Measurements from ENCODE around the gene SARM1. TPM values are rescaled to one million over a fixed set of nuclear protein-coding genes. Genes with fewer than 3 reads are reported as not detected.

SARM1 gene
- total RNA-seq, 6 donors from 2014 or later: 10.3 to 33.5 (median 13.9) TPM

DNA sequence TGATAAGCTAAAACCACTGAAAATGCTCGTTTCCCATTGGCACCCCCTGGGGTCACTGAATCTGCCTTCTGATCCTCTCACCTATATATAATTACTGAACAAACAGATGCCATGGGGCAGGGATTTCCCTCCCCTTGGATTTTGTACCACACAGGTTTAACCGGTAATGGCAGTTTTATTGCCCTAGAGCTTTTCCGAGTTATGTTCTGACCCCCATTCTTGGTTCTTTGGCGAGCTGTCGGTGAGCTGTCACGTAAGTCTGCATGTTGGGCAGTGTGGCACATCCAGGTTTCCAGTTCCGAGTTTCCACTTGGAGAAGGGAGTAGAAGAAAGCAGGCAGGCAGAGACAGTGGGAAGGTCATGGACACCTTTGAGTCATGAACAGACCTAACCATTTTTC, 45.4 kb upstream of the SARM1 start:
- Histone ChIP-seq H3K4me3 (no peak overlapping the region), H3K27ac (no peak overlapping the region), H3K9me3 (no peaks in the 10 kb centered on the region), H3K36me3 (peaks cover 12 to 43% (median 29%) of the 10 kb centered on the region in 4 donors), H3K27me3 (no peaks in the 10 kb centered on the region), H3K4me1 (peaks cover 0 to 15% (median 10%) of the 10 kb centered on the region in 4 donors)
- 81 to 84% methylated on average over 7 of the region's 7 CpGs for WGBS, 2 donors
- ATAC-seq (ENCODE audit: low FRiP score in 2 of 2): no peak
- DNase-seq: no peak
- TF ChIP-seq, protein P1, sequence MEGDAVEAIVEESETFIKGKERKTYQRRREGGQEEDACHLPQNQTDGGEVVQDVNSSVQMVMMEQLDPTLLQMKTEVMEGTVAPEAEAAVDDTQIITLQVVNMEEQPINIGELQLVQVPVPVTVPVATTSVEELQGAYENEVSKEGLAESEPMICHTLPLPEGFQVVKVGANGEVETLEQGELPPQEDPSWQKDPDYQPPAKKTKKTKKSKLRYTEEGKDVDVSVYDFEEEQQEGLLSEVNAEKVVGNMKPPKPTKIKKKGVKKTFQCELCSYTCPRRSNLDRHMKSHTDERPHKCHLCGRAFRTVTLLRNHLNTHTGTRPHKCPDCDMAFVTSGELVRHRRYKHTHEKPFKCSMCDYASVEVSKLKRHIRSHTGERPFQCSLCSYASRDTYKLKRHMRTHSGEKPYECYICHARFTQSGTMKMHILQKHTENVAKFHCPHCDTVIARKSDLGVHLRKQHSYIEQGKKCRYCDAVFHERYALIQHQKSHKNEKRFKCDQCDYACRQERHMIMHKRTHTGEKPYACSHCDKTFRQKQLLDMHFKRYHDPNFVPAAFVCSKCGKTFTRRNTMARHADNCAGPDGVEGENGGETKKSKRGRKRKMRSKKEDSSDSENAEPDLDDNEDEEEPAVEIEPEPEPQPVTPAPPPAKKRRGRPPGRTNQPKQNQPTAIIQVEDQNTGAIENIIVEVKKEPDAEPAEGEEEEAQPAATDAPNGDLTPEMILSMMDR (IDR thresholded peaks at IDR 0.05): no peak
- TF ChIP-seq POLR2AphosphoS5 (IDR thresholded peaks at IDR 0.05): no peak
- TF ChIP-seq EP300 (IDR thresholded peaks at IDR 0.05): no peak
- TF ChIP-seq POLR2A (IDR thresholded peaks at IDR 0.05): no peak

DNA sequence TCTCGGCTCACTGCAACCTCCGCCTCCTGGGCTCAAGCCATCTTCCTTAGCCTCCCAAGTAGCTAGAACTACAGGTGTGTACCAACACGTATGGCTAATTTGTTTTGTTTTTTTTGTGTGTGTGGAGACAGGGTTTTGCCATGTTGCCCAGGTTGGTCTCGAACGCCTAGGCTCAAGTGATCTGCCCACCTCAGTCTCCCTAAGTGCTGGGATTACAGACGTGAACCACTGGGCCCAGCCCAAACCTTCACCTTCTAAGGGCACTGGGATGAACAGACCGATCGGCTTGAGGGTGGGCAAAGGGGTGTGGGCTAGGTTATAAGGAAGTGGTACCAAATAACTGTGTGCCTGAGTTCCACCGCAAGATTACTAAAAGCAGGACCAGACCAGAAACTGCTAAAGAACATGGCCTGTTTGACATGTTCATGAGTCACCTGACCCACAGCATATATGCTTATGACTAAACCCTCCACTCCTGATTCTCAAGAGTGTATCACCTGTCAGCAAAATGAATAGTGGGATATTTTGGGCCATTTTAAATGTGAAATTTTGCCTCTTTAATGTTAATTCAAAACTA, 44.4 kb upstream of the SARM1 start:
- Histone ChIP-seq H3K27me3 (no peaks in the 10 kb centered on the region), H3K4me1 (peaks cover 0 to 15% (median 10%) of the 10 kb centered on the region in 4 donors), H3K27ac (no peak overlapping the region), H3K36me3 (peaks cover 12 to 53% (median 37%) of the 10 kb centered on the region in 4 donors), H3K9me3 (no peaks in the 10 kb centered on the region), H3K4me3 (no peak overlapping the region)
- 93 to 96% methylated on average over 9 of the region's 9 CpGs for WGBS, 2 donors
- TF ChIP-seq EP300 (IDR thresholded peaks at IDR 0.05) (no peak), POLR2AphosphoS5 (IDR thresholded peaks at IDR 0.05) (no peak), POLR2A (IDR thresholded peaks at IDR 0.05) (no peak)
- TF ChIP-seq, protein P1 (IDR thresholded peaks at IDR 0.05): no peak
- ATAC-seq (ENCODE audit: low FRiP score in 2 of 2) (no peak), DNase-seq (no peak)

DNA sequence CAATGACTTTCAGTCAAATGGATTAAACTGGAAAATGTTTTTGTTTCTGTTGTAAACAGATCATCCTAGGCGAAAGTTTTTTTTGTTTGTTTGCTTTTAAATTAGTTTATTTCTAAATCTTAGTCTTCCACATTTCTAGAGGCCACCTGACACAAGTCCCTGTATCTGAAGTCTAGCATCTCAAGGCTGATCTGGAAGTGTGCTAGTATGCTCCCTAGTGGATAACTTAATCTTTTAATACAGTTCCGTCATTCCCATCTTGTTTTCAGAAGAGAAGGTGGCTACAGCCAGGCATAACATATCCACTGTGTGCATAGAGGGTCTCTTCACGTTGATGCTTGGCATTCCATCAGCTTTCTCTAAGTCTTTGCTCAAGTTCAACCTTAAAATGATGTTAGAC, 43.8 kb upstream of the SARM1 start:
- WGBS, 2 donors: 69 to 92% methylated on average over 3 of the region's 3 CpGs
- H3K27ac ChIP-seq: no peak overlapping the region
- peaks cover 12 to 55% (median 37%) of the 10 kb centered on the region in 4 donors for H3K36me3 ChIP-seq
- H3K4me1 ChIP-seq: peaks cover 0 to 15% (median 10%) of the 10 kb centered on the region in 4 donors
- DNase-seq (no peak), ATAC-seq (ENCODE audit: low FRiP score in 2 of 2) (no peak)
- no peak overlapping the region for H3K4me3 ChIP-seq
- TF ChIP-seq EP300 (IDR thresholded peaks at IDR 0.05): no peak
- TF ChIP-seq POLR2A (IDR thresholded peaks at IDR 0.05): no peak
- TF ChIP-seq, protein P1 (IDR thresholded peaks at IDR 0.05): no peak
- no peak for TF ChIP-seq POLR2AphosphoS5 (IDR thresholded peaks at IDR 0.05)
- no peaks in the 10 kb centered on the region for H3K27me3 ChIP-seq
- no peaks in the 10 kb centered on the region for H3K9me3 ChIP-seq

DNA sequence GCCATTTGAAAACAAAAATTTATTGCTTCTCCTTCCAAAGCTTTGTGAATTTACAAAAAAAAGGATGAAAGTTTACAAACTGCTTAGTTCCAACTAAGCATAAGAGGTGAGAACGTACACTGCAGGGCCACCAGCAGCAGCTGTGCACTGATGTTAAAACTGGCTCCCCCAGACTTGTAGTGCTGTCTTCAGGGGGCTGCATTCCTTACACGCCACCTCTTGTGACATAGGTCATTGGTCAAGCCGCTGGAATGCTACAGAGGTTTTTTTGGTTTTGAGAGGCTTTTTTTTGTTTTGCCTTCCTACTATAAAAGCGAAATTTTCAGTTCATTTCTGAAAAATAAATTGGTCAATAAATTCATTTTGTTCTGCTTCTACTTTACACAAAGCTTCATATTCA, 43.2 kb upstream of the SARM1 start:
- no peaks in the 10 kb centered on the region for H3K27me3 ChIP-seq
- TF ChIP-seq EP300 (IDR thresholded peaks at IDR 0.05) (no peak), POLR2AphosphoS5 (IDR thresholded peaks at IDR 0.05) (no peak), POLR2A (IDR thresholded peaks at IDR 0.05) (no peak)
- TF ChIP-seq, protein P1 (IDR thresholded peaks at IDR 0.05): no peak
- H3K27ac ChIP-seq: no peak overlapping the region
- no peaks in the 10 kb centered on the region for H3K9me3 ChIP-seq
- H3K4me3 ChIP-seq: no peak overlapping the region
- peaks cover 12 to 55% (median 37%) of the 10 kb centered on the region in 4 donors for H3K36me3 ChIP-seq
- peaks cover 3 to 19% (median 10%) of the 10 kb centered on the region in 4 donors for H3K4me1 ChIP-seq
- DNase-seq (no peak), ATAC-seq (ENCODE audit: low FRiP score in 2 of 2) (no peak)
- 74% methylated on average over 4 of the region's 4 CpGs for WGBS, 2 donors

DNA sequence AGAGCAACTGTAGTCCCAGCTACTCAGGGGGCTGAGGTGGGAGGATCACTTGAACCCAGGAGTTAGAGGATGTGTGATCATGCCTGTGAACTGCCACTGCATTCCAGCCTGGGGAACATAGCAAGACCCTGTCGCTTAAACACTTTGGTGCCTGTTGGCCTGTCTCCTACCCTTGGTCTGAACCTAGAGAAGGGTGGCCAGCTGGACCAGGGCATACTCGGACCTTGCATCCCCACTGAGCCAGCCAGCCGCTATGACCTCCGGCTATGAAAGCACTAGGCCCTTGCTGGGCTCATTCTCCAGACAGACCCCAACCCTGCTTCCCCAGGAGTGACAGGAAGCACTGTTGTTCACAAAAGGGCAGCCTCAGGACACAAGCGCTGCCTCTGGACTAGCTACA, 40.8 kb upstream of the SARM1 start:
- ATAC-seq (ENCODE audit: low FRiP score in 2 of 2) (no peak), DNase-seq (no peak)
- Histone ChIP-seq H3K9me3 (no peaks in the 10 kb centered on the region), H3K4me3 (no peak overlapping the region), H3K27me3 (no peaks in the 10 kb centered on the region), H3K36me3 (peaks cover 12 to 55% (median 37%) of the 10 kb centered on the region in 4 donors), H3K27ac (no peak overlapping the region), H3K4me1 (peaks cover 12 to 21% (median 18%) of the 10 kb centered on the region in 4 donors)
- TF ChIP-seq POLR2AphosphoS5 (IDR thresholded peaks at IDR 0.05) (no peak), EP300 (IDR thresholded peaks at IDR 0.05) (no peak), POLR2A (IDR thresholded peaks at IDR 0.05) (no peak)
- TF ChIP-seq, protein P1 (IDR thresholded peaks at IDR 0.05): no peak
- WGBS, 2 donors: 93 to 97% methylated on average over 2 to 5 of the region's 5 CpGs
